GM18870 (cell line): ENCODE data around the gene GLYATL2.

ENCODE experiments used
- ATAC-seq: cut with Tn5 transposase; IDR thresholded peaks from one replicate; pipeline ENCODE4 v1.9.1; 2021; ENCODE audit warnings: moderate library complexity; ENCODE audit not compliant: unreplicated experiment

Gene GLYATL2, protein sequence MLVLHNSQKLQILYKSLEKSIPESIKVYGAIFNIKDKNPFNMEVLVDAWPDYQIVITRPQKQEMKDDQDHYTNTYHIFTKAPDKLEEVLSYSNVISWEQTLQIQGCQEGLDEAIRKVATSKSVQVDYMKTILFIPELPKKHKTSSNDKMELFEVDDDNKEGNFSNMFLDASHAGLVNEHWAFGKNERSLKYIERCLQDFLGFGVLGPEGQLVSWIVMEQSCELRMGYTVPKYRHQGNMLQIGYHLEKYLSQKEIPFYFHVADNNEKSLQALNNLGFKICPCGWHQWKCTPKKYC

DNA sequence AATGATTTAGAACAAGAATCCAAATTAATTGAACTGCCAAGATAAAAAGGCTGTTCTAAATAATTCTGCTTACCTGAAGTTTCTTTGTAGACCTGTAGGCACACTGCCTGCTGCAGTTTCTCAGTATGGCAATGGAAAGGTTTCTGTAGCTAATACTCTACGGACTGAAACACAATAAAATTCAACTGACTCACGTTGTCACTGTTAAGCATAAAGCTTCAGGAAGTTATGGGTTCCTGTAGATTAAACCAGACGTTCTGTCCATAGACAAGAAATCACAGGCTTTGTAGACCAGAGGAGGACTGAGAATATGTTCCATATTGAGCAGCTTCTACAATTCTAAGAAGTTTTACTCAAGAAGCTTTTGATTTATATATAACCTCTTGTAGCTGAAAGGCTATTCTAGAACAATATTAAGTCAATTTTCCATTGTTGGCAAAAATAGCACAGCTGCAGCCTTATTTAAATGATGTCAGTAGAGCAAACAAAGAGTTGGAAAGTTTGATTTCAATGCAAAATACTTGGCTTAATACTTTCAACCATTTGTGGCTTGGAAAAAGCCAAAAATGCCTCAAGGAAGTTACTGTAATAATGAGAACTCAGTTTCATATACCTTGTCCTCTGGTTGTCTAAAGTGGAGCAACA is at the start of gene GLYATL2:
GLYATL2 (minus strand) TSS at position 344 of the 645 bp plus-strand sequence. CDS start 5,092 bp downstream, outside the sequence.
- ATAC-seq = no peak

DNA sequence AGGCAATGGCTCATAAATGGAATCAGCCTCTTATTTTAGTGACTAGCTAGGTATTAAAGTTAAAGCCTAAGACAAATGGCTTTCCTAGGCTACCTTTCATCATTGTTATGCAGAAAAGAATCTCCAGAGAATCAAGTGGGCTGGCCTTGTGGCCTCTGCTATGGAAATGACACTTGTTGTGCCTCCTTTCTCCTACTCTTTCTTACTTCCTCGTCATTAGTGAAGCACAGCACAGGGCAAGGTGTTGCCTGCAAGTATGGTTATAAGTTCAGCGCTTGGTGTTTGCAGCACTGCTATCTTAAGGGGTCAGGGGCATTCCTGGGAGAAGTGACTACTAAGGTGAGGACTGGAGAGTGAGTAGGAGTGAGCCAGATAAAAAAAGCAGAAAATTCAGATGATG is 49.4 kb upstream of the GLYATL2 start:
- ATAC-seq = no peak

DNA sequence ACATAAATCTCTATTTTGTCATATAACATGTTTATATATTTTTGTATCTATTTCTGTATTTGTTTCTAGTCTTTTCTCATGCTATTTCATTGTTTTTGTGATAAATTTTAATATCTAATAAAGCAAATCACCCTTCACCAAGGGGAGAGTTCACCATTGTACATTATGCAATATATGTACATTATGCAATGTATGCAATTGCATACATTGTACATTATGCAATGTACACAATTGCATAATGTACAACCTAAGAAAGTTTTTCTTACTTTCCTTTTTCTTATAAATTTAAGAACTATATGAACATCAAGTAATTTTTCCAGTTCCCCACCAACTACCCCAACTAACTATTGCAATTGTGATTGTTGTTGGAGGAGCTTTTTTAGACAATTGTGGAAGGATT is 44.1 kb upstream of the GLYATL2 start:
- ATAC-seq = no peak

DNA sequence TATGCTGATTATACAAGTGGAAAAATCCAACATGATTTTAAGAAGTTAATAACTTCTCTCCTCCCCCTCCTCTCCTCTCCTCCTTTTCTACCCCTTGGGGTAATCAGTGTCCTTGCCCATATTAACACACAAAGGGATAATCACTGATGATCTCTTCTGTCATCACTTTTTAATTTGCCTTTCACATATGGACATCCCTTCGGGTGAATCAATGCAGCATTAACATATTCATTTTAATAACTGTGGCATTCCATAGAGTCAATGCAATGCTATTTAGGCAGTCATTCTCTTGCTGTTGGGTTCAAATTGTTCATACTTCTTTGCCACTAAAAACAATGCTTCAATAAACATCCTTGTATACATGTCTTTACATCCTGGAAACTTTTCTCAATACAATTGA is 42.9 kb upstream of the GLYATL2 start:
- no peak for ATAC-seq

DNA sequence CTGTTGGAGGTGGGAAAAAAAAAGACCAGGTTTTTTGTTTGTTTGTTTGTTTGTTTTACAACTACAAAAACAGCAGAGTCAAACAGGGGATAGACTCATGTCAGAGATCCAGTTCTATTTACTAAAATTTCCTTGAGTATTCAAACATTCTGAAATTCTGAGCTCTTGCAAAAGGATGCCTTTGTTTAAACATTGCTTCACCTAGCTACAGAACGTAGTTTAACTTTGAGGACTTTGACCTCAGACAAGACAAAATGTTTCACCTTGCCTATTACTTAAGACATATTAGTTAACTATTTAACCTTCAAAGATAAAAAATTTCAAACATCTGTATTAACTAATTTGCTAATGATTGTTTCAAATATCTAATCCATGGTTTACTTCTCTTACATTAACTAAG is 36.1 kb upstream of the GLYATL2 start:
- no peak for ATAC-seq

DNA sequence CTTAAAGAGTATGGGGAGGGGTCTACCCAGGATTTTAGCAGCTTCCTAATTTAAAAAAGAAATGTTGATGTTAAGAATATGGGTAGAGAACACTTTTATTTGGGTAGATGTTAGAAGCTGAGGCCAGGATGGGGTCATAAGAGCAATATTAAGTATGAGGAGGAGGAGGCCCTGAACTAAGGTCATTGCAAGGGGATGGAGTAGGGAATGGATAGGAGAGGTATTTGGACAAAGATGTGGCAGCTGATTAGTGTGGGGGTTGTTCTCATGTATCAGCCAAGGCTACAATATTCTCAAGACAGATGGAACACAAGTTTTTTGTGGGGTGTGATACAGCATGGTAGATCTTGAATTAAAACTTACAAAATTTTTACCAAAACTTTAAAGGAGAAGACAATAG is 35.7 kb upstream of the GLYATL2 start:
- no peak for ATAC-seq

DNA sequence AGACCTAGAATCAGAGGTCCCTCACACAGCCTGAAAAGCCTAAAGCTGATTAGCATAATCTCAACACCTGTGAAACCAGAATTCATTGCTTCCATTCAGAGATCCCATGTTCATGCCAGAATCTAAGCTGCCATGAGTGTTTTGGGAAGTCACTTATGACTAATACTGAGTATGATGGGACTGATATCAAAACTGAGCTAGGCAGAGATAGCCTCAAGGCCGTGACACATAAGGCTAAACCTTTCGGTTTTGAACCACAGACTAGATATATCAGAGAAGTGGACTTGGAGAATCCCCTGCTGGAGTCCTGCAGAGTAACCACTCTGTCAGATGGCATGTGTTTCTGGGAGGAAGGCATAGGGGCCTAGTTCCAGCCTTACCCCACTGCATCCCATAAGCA is 23.1 kb upstream of the GLYATL2 start:
- ATAC-seq = no peak

DNA sequence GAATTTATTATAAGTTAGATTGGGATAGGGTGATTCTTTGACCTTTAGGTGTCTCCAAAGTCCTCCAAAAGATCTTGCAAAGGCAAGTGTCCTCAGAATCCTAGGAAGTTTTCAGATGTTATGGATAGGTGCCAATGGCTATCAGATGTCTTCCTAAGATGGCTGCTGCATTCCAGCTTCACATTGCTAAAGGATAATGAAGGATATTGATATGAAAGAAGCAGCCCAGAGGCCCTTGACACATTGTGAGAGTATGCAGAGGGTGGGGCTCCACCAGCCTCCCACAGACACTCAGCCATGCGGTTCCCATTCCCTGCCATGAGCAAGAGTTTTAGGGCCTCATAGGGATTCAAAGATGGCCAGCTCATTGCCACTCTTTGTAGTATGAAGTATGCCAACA is 22.3 kb upstream of the GLYATL2 start:
- no peak for ATAC-seq

DNA sequence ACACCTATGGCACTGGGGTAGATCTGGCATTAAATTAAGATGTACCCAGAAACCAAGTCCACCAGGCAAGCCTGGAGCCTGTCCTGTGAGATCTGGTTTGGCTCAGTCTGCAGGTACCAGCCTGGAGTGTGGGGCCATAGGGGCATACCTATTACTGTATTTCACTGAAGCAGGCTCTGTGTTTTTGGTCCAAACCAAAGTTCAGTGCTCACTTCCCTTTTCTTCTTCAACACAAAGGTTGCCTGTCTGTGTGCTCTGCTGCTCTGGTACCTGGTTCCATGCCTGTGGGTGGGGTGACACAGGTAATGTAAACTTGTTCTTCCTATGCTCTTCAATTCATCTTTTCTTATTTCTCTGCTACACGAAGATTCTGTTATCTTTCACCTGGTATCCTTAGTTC is 19.8 kb upstream of the GLYATL2 start:
- ATAC-seq = no peak

DNA sequence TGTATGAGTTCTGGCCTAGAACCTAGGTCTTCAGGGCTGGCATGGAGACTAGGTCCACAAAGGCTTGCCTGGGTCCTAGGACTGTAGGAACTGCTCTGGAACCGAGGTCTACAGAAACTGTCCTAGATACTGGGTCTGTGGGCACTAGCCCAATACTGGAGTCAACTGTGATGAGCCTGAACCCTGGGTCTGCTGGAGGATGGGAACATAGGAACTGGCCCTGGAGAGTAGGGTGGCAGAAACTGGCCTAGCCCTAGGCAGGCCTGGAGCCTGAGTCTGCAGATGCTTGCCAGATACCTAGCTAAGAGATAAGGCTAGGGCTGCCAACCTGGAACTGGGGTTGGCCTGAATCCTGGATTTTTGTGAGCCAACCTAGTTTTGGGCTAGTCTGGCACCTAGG is 19.2 kb upstream of the GLYATL2 start:
- ATAC-seq = no peak

DNA sequence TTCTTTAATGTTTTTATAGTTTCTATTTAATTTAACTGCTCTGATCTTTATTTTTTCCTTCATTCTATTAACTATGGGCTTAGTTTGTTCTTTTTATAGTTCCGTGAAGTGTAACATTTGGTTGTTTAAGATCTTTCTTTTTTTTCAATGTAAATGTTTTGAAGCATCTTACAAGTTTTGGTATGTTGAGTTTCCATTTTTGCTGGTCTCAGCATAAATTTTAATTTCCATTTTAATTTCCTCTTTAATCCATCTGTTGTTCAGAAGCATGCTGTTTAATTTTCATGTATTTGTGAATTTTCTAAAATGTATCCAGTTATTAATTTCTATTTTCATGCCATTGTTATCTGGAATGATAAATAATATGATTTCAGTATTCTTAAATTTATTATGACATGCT is 17.0 kb upstream of the GLYATL2 start:
- no peak for ATAC-seq

DNA sequence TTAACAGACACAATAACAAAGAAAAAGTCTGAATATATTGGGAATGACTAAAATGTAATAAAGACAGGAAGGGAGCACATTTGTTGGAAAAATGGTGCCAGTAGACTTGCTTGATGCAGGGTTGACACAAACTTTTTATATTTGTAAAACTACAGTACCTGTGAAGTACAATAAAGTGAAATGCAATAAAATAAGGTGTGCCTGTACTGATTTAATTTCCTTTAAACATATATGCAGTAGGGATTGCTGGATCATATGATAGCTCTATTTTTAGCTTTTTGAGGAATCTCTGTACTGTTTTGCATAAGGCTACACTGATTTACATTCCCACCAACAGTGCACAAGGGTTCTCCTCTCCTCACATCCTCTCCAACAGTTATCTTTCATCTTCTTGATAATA is 12.3 kb upstream of the GLYATL2 start:
- ATAC-seq = no peak

DNA sequence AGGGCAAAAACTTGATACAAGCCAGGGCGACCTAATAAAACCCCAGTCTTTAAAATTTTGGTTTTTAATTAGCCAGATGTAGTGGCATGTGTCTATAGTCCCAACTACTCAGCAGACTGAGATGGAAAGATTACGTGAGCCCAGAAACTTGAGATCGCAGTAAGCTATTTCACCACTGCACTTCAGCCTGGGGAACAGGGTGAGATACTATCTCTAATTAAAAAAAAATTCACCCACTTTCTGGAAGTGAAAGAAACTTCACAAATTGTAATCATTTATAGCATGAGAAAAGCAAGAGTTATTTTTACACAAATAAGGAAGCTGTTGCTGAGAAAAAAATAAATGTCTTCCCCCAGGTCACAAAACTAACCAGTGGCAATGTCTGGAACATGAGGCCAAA is 882 bp upstream of the GLYATL2 start:
- ATAC-seq = no peak

DNA sequence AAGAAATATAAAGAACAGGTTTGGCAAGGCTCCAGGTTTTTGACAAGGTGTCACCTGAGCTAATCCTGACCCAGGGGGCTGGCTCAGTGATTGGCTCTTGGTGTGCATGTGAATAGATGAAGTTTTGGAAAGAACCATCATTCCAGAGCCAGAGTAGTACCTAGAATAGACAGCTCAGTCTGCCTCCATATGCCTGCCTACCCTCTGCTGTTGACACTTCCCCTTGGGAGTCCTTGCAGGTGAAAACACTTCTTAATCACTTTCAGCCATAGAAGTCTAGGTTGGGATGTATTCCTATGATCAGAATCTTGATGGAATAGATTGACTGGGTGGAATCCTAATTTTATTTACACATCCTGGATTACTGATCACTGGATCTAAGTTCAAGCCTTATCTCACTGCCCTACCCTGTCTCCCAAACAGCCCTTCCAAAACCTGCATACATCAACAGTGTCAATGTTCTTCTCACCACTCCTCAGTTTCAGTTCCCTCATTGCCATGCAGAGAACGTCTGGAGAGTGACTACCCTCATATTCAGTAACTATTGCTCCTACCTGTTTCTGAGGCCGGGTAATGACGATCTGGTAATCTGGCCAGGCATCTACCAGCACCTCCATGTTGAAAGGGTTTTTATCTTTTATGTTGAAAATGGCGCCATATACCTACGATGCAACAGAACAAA is 6.7 kb downstream of the GLYATL2 start:
- no peak for ATAC-seq

DNA sequence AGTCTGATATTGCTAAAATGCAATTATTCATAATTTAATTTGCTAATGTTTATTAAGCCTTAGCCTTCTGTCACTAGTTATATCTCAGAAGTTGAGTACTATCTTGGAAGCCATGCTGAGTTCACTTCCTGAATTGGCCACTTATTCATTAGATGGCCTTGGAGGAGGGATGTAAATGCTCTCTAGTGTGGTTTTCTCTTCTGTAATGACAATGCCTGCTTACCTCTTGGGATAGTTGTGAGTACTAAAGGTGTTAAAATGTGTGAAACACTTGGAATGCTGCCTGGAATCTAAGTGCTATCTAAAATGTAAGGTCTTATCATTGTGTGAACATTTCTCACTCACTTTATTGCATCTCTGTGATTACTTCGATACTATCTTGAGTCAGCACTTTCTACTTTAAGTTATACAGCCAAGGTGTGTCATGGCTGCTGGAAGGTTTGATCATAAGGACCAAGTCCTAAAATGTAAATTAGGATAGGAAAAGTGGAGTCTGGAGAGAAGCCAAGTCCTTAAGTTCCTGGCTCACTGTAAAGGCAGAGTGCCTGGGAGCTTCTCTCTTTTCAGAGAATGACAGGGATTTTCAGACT is 12.4 kb downstream of the GLYATL2 start:
- ATAC-seq = no peak

DNA sequence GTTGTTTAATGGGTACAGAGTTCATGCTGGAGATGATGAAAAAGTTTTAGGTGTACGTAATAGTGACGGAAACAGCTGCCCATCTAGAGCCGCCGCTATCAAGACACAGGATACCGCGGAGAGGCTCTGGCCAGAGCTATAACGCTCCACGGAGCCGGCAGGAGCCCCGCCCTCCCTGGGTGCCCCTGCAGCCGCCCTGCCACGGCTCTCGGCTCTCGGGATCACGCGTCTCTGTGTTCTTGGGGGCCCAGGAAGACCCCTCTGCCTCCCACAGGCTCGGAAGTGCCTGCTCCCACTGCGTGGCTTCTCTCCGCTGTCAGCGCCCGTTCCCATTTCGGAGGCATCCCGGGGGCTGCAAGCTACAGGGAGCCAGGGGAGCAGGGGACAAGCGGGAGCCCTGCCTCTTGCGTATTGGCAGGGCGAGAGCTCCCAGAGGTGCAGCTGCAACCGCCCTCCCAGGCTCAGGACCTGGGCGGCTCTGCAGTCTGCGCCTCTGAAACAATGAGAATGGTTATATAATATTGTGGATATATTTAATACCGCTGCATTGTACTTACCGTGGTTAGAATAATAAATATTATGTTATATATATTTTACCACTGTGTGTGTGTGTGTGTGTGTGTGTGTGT is 13.7 kb downstream of the GLYATL2 start:
- ATAC-seq = no peak

DNA sequence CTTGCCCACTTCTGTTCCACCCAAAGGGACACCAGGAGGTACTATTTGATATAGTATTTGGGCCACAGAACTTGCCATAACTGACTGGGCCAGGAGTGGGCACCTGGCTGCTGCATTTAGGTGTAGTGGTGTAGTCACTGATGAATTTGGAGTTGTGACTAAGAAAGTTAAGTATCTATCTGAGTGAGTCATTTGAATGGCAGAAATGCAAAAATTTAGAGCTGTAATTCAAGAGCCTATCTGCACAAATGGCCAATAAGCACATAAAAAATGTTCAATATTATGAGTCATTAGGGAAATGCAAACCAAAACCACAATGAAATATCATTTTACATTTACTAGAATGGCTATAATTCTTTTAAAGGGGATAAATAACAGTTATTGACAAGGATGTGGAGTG is 14.7 kb downstream of the GLYATL2 start:
- ATAC-seq = no peak

DNA sequence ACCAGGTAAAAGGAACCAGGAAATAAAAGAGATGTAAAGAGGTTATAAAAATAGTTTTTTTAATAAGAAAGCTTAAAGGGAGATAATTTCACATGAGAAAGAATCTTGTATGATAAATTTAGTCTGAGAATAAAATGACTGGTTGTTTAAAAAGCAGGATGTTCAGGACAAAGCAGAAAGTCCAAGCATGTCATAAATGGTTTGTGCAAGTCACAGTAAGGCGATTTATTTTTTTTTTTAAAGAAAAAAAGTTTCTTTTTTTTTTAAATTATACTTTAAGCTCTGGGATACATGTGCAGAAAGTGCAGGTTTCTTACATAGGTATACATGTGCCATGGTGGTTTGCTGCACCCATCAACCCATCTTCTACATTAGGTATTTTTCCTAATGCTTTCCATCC is 30.8 kb downstream of the GLYATL2 start:
- no peak for ATAC-seq

DNA sequence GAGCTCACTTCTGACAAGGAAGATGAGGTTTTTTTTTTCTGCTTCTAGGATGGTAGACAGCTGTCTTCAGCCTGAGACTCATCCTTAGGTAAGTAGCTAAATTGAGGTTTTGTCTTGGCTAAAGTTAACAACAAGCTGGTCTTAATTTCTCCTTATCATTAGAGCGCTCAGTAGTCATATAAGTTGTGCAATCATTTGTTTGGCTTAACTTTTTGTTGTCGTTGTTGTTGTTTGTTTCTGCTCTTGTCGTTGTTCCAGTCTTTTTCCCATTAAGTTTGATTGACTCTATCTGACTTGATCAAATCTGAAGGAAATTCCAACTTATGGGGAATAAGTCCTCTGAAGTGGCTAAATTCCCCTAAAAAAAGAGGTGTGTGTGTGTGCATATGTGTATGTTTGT is 33.0 kb downstream of the GLYATL2 start:
- ATAC-seq = no peak

DNA sequence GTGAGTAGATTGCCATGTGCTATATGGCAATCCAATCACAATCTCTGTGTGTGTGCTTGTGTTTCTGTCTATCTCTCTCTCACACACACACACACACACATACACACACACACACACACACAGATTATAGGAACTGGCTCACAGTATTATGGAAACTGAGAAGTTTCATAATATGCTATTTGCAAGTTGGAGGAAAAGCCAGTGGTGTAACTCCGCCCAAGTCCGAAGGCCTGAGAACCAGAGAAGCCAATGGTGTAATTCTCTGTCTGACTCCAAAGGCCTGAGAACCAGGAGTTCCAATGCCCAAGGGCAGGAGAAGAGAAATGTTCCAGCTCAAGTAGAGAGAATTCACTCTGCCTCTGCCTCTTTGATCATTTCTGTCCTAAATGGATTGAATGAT is 37.2 kb downstream of the GLYATL2 start:
- ATAC-seq = no peak

DNA sequence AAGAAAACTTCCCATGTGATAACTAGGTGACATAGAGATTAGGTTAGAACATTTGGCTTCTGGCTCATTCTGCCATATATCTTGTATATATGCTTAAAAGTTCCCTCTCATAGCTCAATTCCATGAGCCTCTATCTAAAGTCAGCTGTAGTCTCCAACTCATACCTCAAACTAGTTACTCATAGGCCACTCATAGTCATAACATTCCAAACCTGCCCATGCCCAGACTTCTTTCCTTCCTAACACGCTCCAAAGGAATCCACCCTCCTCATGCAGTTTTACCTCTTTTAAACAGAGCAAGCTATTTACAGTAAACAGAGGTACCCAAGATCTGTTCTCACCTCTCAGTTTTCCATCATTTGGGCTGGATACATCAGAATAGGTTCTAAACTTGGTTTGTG is 39.4 kb downstream of the GLYATL2 start:
- ATAC-seq = no peak
